HUES64 (cell line): Measurements from ENCODE around the gene CNPY3.

Source experiments
- H3K27ac ChIP-seq: 2 replicates; pipeline ENCODE4 v1.7.0; 2013; ENCODE audit warnings: low read depth, low read length, inconsistent platforms
- H3K27me3 ChIP-seq: 2 replicates; pipeline ENCODE4 v1.6.1; 2013; ENCODE audit warnings: mild to moderate bottlenecking, low read length; ENCODE audit not compliant: insufficient read depth
- H3K36me3 ChIP-seq: 2 replicates; pipeline ENCODE4 v1.6.1; 2013; ENCODE audit warnings: mild to moderate bottlenecking, low read length; ENCODE audit not compliant: insufficient read depth
- H3K4me1 ChIP-seq: 2 replicates; pipeline ENCODE4 v1.6.1; 2013; ENCODE audit warnings: mild to moderate bottlenecking, low read length, moderate library complexity; ENCODE audit not compliant: insufficient read depth
- H3K4me3 ChIP-seq: 2 replicates; pipeline ENCODE4 v1.5.1; 2013; ENCODE audit warnings: mild to moderate bottlenecking, low read length, moderate library complexity
- H3K9ac ChIP-seq: 2 replicates; pipeline ENCODE4 v1.6.1; 2013; ENCODE audit warnings: mild to moderate bottlenecking, low read depth, low read length
- H3K9me3 ChIP-seq: 2 replicates; pipeline ENCODE4 v1.6.1; 2013; ENCODE audit warnings: low read depth, low read length; ENCODE audit not compliant: insufficient read depth
- WGBS: fragments of 150-250, 120-280 bp; methylation state at CpG from one replicate; pipeline ENCODE4 v1.1.7; 2013; ENCODE audit warnings: missing lambda C conversion rate; 5-methylcytosine and 5-hydroxymethylcytosine counted together

Gene CNPY3

DNA sequence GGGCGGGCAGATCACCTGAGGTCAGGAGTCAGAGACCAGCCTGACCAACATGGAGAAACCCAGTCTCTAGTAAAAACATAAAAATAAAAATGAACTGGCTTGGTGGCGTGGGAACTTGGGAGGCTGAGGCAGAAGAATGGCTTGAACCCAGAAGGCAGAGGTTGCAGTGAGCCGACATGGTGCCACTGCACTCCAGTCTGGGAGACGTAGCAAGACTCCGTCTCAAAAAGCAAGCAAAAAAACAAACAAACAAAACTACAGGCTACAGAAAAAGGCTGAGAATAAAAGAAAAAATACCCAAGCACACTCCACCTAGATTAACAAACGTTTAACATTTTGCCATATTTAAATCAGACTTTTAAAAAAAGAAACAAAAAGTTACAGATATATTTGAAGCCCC lies 7.5 kb upstream of the CNPY3 start:
- Histone ChIP-seq H3K36me3 (no peaks in the 10 kb centered on the region), H3K9me3 (no peaks in the 10 kb centered on the region), H3K27ac (no peak overlapping the region), H3K4me1 (no peaks in the 10 kb centered on the region), H3K27me3 (no peaks in the 10 kb centered on the region), H3K9ac (no peak overlapping the region), H3K4me3 (no peak overlapping the region)
- WGBS, result 85% methylated on average over 6 of the region's 6 CpGs

DNA sequence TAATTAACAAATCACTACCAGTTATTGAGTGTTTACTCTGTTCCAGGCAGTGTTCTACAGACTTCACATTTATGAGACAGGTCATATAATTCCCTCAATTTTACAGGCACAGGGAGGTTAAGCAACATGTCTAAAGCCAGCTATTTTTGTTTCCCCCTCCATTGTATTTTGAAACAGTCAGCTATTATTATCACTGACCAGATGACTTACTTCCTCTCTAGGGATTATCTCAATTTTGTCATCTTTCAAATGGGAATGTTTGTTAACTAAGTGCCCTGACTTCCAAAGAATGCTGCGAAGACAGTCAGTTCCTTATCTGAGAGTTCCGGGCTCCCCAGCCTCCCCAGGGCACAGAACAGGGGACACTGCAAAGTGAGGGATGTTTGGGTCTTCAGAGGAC lies 5.6 kb upstream of the CNPY3 start:
- Histone ChIP-seq H3K9me3 (no peaks in the 10 kb centered on the region), H3K4me1 (no peaks in the 10 kb centered on the region), H3K36me3 (no peaks in the 10 kb centered on the region), H3K27ac (no peak overlapping the region), H3K4me3 (no peak overlapping the region), H3K9ac (no peak overlapping the region), H3K27me3 (no peaks in the 10 kb centered on the region)
- 91% methylated on average over 2 of the region's 2 CpGs for WGBS

DNA sequence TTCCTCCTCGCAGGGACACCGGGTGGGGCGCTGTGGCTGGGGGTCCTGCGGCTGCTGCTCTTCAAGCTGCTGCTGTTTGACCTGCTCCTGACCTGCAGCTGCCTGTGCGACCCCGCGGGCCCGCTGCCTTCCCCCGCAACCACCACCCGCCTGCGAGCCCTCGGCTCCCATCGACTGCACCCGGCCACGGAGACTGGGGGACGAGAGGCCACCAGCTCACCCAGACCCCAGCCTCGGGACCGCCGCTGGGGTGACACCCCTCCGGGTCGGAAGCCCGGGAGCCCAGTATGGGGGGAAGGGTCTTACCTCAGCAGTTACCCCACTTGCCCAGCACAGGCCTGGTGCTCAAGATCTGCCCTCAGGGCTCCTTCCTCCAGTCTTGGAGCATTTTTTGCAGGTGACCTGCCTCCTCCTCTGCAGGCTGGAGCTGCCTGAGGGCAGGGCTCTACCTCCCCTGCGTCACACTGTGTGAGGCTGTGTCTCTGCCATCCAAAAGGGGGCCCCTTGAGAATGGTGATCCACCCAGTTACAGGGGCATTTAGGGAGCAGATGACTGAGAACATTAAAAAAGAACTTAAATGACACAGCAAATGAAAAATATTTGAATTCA lies 3.9 kb upstream of the CNPY3 start:
- no peaks in the 10 kb centered on the region for H3K36me3 ChIP-seq
- WGBS, result 89% methylated on average over 23 of the region's 23 CpGs
- H3K4me3 ChIP-seq, result no peak overlapping the region
- no peaks in the 10 kb centered on the region for H3K4me1 ChIP-seq
- no peaks in the 10 kb centered on the region for H3K9me3 ChIP-seq
- no peak overlapping the region; the same call in 1 of the 2 replicates for H3K9ac ChIP-seq
- no peak overlapping the region; the same call in 1 of the 2 replicates for H3K27ac ChIP-seq
- no peaks in the 10 kb centered on the region for H3K27me3 ChIP-seq

DNA sequence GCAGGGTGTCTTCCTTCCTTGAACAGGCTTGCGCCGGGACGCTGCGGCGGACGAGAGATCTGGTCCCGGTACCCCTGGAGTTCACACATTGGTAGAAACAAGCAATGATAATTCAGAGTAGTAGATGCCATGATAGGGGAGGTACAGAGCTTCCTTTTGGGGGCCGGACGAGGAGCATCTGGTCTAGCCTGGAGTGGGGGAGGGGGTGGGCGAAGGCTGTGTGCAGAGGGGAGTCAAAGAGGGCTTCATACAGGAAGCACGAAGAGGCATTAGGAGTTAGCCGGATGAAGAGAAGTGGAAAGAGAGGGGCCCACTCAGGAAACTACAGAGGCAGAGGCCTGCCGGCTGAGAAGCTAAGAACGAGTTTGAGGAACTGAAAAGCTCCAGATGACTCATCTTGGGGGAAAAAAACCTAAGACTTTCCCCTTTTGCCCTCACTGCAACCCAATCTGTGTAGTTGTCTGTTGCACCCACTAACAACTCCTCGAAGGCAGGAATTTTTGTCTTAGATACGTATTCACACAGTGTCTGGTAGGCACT lies 611 bp downstream of the CNPY3 start:
- H3K4me3 ChIP-seq, result peak overlapping the region; percentile 64
- no peaks in the 10 kb centered on the region for H3K4me1 ChIP-seq
- no peaks in the 10 kb centered on the region for H3K27me3 ChIP-seq
- H3K27ac ChIP-seq, result peak overlapping the region; percentile 95
- H3K36me3 ChIP-seq, result peaks cover 29% of the 10 kb centered on the region
- peak overlapping the region; percentile 81 for H3K9ac ChIP-seq
- WGBS, result under 1% methylated on average over 16 of the region's 16 CpGs
- H3K9me3 ChIP-seq, result no peaks in the 10 kb centered on the region

DNA sequence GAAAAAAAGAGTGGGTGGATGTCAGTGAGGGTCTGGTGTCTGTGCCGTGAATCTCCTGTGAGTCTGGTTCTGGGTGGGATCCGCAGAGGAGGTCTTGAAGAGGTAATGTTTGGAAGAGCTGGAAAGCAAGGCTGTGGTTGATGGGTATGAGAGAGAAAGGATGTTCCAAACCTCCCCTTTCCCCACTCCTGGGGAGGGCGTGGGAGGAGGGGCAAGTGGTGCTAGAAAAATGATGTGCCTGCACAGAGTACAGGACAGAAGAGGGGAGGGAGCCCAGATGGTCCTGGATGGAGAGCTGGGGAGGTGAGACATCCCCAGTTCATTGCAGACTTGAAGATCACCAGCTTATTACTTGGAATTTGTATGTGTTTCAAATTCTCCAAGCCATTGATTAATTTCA lies 3.1 kb downstream of the CNPY3 start:
- H3K4me3 ChIP-seq, result no peak overlapping the region
- WGBS, result 97% methylated on average over 2 of the region's 3 CpGs
- H3K27ac ChIP-seq, result no peak overlapping the region
- H3K36me3 ChIP-seq, result peaks cover 55% of the 10 kb centered on the region
- no peaks in the 10 kb centered on the region for H3K4me1 ChIP-seq
- H3K9me3 ChIP-seq, result no peaks in the 10 kb centered on the region
- H3K9ac ChIP-seq, result no peak overlapping the region
- no peaks in the 10 kb centered on the region for H3K27me3 ChIP-seq

DNA sequence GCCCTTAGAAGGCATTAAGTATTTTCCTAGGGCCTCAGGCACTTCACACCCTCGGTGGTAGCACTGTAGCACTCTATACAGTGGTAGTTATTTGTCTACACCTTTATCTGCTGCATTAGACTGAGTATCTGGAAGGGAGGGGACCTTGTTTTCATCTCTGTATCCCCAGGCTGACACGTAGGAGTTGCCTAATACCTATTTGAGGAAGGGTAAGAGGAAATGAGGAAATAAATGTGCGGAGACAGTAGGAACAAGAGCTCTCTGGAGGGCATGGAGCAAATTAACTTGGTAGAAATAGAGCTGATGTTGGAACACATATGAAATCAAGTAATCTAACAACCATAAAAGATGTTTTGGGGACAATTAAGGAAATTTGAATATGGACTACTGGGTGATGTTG lies 3.9 kb downstream of the CNPY3 start:
- H3K36me3 ChIP-seq, result peaks cover 63% of the 10 kb centered on the region
- H3K9me3 ChIP-seq, result no peaks in the 10 kb centered on the region
- 86% methylated on average over 3 of the region's 3 CpGs for WGBS
- H3K4me1 ChIP-seq, result no peaks in the 10 kb centered on the region
- no peak overlapping the region for H3K9ac ChIP-seq
- H3K27ac ChIP-seq, result no peak overlapping the region
- no peak overlapping the region for H3K4me3 ChIP-seq
- H3K27me3 ChIP-seq, result no peaks in the 10 kb centered on the region

DNA sequence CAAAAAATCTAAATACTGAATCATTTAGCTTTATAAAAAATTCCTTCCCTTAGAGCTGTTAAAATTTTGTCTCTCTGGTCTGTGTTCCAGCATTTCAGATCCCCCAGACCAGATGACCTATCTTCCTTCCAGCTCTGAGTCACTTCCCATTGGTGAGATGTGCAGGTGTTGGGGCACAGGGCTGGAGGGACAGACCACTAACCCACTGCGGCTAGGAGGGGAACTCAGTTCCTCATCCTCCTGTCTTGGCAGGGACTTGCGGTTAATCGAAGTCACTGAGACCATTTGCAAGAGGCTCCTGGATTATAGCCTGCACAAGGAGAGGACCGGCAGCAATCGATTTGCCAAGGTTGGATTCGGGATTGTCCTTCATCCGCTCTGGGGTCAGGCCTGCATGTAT lies 6.0 kb downstream of the CNPY3 start:
- WGBS, result 94% methylated on average over 7 of the region's 7 CpGs
- no peaks in the 10 kb centered on the region for H3K9me3 ChIP-seq
- H3K36me3 ChIP-seq, result peaks cover 80% of the 10 kb centered on the region
- H3K27me3 ChIP-seq, result no peaks in the 10 kb centered on the region
- no peak overlapping the region for H3K27ac ChIP-seq
- H3K9ac ChIP-seq, result no peak overlapping the region
- no peaks in the 10 kb centered on the region for H3K4me1 ChIP-seq
- H3K4me3 ChIP-seq, result no peak overlapping the region

DNA sequence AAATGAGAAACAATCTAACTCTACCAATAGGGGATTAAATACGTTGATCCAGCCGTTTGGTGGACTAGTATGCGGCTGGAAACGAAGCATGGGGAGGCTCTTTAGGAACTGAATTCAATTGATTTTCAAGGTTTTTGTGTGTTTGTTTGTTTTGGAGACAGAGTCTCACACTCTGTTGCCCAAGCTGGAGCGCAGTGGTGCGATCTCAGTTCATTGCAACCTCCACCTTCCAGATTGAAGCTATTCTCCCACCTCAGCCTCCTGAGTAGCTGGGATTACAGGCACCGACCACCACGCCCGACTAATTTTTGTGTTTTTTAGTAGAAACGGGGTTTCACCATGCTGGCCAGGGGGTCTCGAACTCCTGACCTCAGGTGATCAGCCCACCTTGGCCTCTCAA lies 7.1 kb downstream of the CNPY3 start:
- Histone ChIP-seq H3K27me3 (no peaks in the 10 kb centered on the region), H3K9me3 (no peaks in the 10 kb centered on the region), H3K27ac (no peak overlapping the region), H3K4me3 (no peak overlapping the region), H3K4me1 (no peaks in the 10 kb centered on the region), H3K36me3 (peaks cover 87% of the 10 kb centered on the region), H3K9ac (no peak overlapping the region)
- WGBS, result 95% methylated on average over 11 of the region's 11 CpGs

DNA sequence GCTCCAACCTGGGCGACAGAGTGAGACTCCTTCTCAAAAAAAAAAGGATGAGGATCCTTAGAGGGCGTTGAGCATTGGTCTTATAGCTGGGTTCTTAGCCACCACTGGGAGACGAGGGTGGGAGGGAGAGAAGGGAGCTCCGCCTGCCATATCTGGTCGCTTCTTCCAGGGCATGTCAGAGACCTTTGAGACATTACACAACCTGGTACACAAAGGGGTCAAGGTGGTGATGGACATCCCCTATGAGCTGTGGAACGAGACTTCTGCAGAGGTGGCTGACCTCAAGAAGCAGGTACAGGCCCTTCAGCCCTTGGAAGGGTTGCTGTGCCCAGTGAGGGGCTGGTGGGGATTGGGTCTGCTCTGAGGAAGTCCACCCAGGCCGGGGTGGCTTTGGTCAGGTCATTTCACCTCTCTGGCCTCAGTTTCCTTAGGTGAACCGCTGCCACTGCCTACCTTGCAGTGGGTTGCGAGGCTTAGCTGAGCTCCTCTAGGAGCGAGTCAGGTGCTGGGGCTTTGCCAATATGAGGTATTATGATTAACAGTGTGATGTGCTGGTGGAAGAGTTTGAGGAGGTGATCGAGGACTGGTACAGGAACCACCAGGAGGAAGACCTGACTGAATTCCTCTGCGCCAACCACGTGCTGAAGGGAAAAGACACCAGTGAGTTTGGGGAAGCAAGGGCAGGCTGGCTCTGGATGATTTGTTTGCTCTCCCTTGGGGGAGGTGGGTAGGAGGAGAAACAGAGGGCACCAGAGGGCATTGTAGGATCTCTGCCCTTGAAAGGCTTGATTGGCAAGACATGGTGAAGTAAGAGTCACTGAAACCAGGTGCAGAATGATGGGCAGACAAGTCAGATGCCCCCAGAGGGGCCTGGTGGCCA lies 8.5 kb downstream of the CNPY3 start:
- whole genome bisulfite sequencing, result 96% methylated on average over 13 of the region's 13 CpGs
- Histone ChIP-seq H3K36me3 (peaks cover 82% of the 10 kb centered on the region), H3K9ac (no peak overlapping the region), H3K27ac (no peak overlapping the region), H3K4me3 (no peak overlapping the region), H3K4me1 (no peaks in the 10 kb centered on the region), H3K27me3 (no peaks in the 10 kb centered on the region), H3K9me3 (no peaks in the 10 kb centered on the region)

DNA sequence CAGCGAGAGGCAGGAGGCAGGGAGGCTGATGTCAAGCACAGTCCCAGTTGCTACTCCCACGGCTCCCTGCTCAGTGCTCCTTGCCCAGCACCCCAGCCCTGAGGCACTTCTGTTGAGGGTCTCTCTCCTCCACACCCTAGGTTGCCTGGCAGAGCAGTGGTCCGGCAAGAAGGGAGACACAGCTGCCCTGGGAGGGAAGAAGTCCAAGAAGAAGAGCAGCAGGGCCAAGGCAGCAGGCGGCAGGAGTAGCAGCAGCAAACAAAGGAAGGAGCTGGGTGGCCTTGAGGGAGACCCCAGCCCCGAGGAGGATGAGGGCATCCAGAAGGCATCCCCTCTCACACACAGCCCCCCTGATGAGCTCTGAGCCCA lies 9.1 kb downstream of the CNPY3 start:
- peaks cover 76% of the 10 kb centered on the region for H3K36me3 ChIP-seq

DNA sequence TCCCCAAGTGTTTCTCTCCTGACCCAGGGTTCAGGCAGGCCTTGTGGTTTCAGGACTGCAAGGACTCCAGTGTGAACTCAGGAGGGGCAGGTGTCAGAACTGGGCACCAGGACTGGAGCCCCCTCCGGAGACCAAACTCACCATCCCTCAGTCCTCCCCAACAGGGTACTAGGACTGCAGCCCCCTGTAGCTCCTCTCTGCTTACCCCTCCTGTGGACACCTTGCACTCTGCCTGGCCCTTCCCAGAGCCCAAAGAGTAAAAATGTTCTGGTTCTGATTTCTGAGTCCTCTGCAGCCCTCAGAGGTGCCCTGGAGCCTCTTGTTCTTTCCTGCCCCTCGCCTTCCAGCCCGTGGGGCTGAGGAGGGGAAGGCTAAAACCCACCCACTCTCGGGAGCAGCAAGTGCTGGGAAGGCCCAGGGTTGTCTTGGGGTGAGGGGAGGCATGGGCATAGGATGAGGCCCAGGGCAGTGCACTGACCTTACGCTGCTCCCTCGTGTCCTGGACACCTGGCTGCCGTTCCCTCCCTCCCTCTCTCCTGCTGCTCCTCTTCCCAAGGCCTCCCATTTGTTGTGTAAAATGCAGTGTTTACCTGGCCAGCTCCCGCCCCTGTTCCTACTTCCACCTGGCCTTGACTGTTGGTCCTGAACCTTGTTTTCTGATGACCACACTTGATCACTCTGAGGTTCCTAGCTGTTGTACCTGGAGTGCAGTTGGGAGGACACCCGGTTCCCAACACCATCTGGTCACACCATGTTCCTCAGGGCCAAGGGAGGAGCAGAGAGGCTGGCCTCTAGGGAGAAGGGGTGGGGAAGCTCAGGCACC lies 9.9 kb downstream of the CNPY3 start:
- Histone ChIP-seq H3K9me3 (no peaks in the 10 kb centered on the region), H3K4me1 (no peaks in the 10 kb centered on the region), H3K27me3 (no peaks in the 10 kb centered on the region), H3K36me3 (peaks cover 77% of the 10 kb centered on the region), H3K27ac (no peak overlapping the region), H3K9ac (no peak overlapping the region), H3K4me3 (no peak overlapping the region)
- 87% methylated on average over 9 of the region's 9 CpGs for WGBS

More for the DNA sequence above, 9.1 kb downstream of the CNPY3 start:
- Histone ChIP-seq H3K27me3 (no peaks in the 10 kb centered on the region), H3K4me1 (no peaks in the 10 kb centered on the region), H3K9ac (no peak overlapping the region), H3K27ac (no peak overlapping the region), H3K9me3 (no peaks in the 10 kb centered on the region), H3K4me3 (no peak overlapping the region)
- 83% methylated on average over 5 of the region's 5 CpGs for WGBS
